ENCODE measurements around the gene NID1. TPM values are rescaled to one million over a fixed set of nuclear protein-coding genes. Genes with fewer than 3 reads are reported as not detected.

Gene NID1
- total and polyA plus RNA-seq, 4 donors, result 15.4 to 151 (median 45.1) TPM

DNA sequence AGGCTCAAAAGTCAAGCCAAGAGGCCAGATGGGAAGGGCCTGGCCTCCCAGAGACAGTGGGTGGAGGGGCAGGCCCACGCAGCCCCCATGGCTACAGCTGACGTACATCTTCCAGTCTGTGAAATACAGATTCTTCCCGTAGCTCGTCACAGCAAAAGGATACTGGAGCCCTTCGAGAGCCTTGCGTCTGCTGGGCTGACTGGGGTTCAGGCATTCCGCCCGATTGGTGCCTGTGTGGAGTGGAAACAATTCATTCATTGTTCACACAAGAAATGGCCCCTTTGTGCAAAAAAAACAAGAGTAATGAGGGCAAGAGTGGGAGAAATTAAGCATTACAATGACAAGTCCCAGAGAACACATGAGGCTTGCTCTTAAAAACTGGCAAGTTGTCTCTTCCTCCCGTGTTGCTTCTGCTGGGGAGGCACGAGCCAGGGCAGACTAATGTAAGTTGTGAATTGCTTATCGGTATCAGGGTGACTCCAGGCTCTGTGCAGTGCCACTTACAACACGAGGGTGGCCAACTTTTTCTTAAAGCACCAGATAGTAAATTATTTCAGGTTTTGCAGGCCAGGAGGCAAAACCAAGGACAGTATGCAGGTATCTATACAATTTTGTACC, 85.1 kb downstream of the NID1 start:
- ATAC-seq (ENCODE audit: insufficient read depth, low FRiP score) (no peak), DNase-seq (no peak)
- H3K27ac ChIP-seq (ENCODE audit: low read depth in 1 of 2, low read length in 1 of 2), result no peak overlapping the region
- TF ChIP-seq, protein P1, sequence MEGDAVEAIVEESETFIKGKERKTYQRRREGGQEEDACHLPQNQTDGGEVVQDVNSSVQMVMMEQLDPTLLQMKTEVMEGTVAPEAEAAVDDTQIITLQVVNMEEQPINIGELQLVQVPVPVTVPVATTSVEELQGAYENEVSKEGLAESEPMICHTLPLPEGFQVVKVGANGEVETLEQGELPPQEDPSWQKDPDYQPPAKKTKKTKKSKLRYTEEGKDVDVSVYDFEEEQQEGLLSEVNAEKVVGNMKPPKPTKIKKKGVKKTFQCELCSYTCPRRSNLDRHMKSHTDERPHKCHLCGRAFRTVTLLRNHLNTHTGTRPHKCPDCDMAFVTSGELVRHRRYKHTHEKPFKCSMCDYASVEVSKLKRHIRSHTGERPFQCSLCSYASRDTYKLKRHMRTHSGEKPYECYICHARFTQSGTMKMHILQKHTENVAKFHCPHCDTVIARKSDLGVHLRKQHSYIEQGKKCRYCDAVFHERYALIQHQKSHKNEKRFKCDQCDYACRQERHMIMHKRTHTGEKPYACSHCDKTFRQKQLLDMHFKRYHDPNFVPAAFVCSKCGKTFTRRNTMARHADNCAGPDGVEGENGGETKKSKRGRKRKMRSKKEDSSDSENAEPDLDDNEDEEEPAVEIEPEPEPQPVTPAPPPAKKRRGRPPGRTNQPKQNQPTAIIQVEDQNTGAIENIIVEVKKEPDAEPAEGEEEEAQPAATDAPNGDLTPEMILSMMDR (IDR thresholded peaks at IDR 0.05; ENCODE audit: control extremely low read depth, extremely low read depth), result no peak
- 90 to 96% methylated on average over 12 of the region's 12 CpGs for WGBS, 2 donors
- H3K4me3 ChIP-seq, result no peak overlapping the region
- peaks cover 0 to 15% (median 13%) of the 10 kb centered on the region in 5 donors for H3K4me1 ChIP-seq (ENCODE audit: control insufficient read depth in 5 of 5, insufficient read depth in 5 of 5, low read length in 5 of 5)
- H3K9ac ChIP-seq (ENCODE audit: insufficient read depth in 1 of 2, low read length in 2 of 2), result no peak overlapping the region
- H3K9me3 ChIP-seq (ENCODE audit: control insufficient read depth in 4 of 4, insufficient read depth in 3 of 4, low read length in 3 of 4), result peaks cover 0 to 15% (median 6%) of the 10 kb centered on the region in 4 donors
- no peaks in the 10 kb centered on the region for H3K27me3 ChIP-seq (ENCODE audit: control insufficient read depth in 3 of 3, insufficient read depth in 3 of 3, low read length in 2 of 3)
- peaks cover 15 to 59% (median 49%) of the 10 kb centered on the region in 4 donors for H3K36me3 ChIP-seq (ENCODE audit: control insufficient read depth in 4 of 4, insufficient read depth in 4 of 4, low read length in 4 of 4)

DNA sequence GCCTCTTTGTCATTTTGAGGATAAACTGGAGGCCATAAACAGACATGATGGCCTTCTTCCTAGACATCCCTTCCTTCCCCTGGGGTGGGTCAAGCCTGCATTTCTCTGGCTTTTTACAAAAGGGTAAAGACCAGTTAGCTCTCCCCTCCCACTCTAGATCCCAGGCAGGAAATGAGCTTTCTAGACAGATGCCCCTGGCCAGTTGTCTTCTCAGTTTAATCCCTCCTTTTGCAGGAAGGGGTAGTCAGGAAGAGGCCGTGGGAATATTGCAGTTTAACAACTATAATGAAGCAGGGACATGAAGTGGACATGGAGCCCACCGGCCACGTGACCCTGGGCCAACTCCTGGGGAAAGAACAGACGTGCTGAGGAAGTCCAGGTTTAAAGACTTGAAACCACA, 85.7 kb downstream of the NID1 start:
- TF ChIP-seq, protein P1 (IDR thresholded peaks at IDR 0.05; ENCODE audit: control extremely low read depth, extremely low read depth), result no peak
- Histone ChIP-seq H3K27me3 (ENCODE audit: control insufficient read depth in 3 of 3, insufficient read depth in 3 of 3, low read length in 2 of 3) (no peaks in the 10 kb centered on the region), H3K9ac (ENCODE audit: insufficient read depth in 1 of 2, low read length in 2 of 2) (no peak overlapping the region), H3K9me3 (ENCODE audit: control insufficient read depth in 4 of 4, insufficient read depth in 3 of 4, low read length in 3 of 4) (peaks cover 0 to 15% (median 6%) of the 10 kb centered on the region in 4 donors), H3K36me3 (ENCODE audit: control insufficient read depth in 4 of 4, insufficient read depth in 4 of 4, low read length in 4 of 4) (peaks cover 15 to 62% (median 49%) of the 10 kb centered on the region in 4 donors), H3K27ac (ENCODE audit: low read depth in 1 of 2, low read length in 1 of 2) (no peak overlapping the region), H3K4me1 (ENCODE audit: control insufficient read depth in 5 of 5, insufficient read depth in 5 of 5, low read length in 5 of 5) (peaks cover 0 to 9% (median 8%) of the 10 kb centered on the region in 5 donors), H3K4me3 (no peak overlapping the region)
- WGBS, 2 donors, result 82 to 84% methylated on average over 4 of the region's 4 CpGs
- no peak for DNase-seq
- no peak for ATAC-seq (ENCODE audit: insufficient read depth, low FRiP score)

DNA sequence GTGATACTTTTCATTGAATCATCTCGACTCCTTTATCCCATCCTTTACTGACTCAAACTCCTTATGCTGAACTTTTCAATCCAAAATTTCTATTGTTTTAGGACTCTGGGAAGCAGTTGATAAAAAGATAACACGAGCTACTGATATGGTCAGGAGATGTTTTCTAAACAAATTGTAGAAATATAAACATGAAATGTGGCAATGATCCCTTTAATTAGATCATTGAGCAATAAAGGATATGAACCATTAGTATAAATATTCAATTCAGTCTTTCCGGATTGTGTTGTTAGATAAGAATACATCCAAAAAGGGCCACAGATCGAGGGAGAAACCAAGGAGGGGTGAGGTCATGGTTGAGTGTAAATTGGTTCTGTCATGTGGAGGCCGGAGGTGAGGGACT, 88.4 kb downstream of the NID1 start:
- DNase-seq, result no peak
- Histone ChIP-seq H3K9ac (ENCODE audit: insufficient read depth in 1 of 2, low read length in 2 of 2) (no peak overlapping the region), H3K4me1 (ENCODE audit: control insufficient read depth in 5 of 5, insufficient read depth in 5 of 5, low read length in 5 of 5) (peaks cover 0 to 11% (median 2%) of the 10 kb centered on the region in 5 donors), H3K4me3 (no peak overlapping the region), H3K36me3 (ENCODE audit: control insufficient read depth in 4 of 4, insufficient read depth in 4 of 4, low read length in 4 of 4) (peaks cover 15 to 54% (median 44%) of the 10 kb centered on the region in 4 donors), H3K27me3 (ENCODE audit: control insufficient read depth in 3 of 3, insufficient read depth in 3 of 3, low read length in 2 of 3) (no peaks in the 10 kb centered on the region), H3K27ac (ENCODE audit: low read depth in 1 of 2, low read length in 1 of 2) (no peak overlapping the region), H3K9me3 (ENCODE audit: control insufficient read depth in 4 of 4, insufficient read depth in 3 of 4, low read length in 3 of 4) (peaks cover 0 to 15% (median 6%) of the 10 kb centered on the region in 4 donors)
- TF ChIP-seq, protein P1 (IDR thresholded peaks at IDR 0.05; ENCODE audit: control extremely low read depth, extremely low read depth), result no peak
- WGBS, 2 donors, result 59 to 76% methylated on average over 5 of the region's 5 CpGs
- ATAC-seq (ENCODE audit: insufficient read depth, low FRiP score), result no peak

Measured in lung (tissue), 12 donors.